ENCODE results near the gene CDH22. TPM values are rescaled to one million over a fixed set of nuclear protein-coding genes. Genes with fewer than 3 reads are reported as not detected.

Gene CDH22
- total RNA-seq, 2 donors from 2014 or later = not detected

DNA sequence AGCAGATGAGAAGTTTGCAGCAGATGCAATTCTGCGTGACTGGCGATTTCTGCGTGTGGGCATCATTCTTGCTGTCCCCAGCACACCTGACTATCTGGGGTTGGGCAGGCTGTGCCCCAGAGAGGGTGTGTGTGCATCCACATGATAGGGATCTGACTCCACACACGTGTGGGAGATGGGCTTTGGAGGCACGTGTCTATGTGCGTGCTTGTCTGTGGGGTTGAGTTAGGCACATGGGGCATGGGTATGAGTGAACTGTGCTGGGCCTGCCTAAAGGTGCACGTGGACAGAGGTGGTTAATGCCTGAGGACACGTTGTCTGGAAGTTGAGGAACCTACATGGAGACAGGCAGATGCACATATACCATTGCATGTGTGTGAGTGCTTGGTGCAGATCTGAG is 139.9 kb downstream of the CDH22 start:
- no peak overlapping the region for H3K4me3 Mint-ChIP-seq
- peaks cover 38% of the 10 kb centered on the region for H3K27me3 Mint-ChIP-seq (ENCODE audit: low read depth)
- no peak overlapping the region for H3K27ac Mint-ChIP-seq
- no peaks in the 10 kb centered on the region for H3K36me3 Mint-ChIP-seq (ENCODE audit: insufficient read depth in 2 of 2)
- H3K9me3 Mint-ChIP-seq = no peaks in the 10 kb centered on the region
- ATAC-seq (replicated peaks in 1 of 2) (no peak), DNase-seq (no peak)
- no peaks in the 10 kb centered on the region for H3K4me1 Mint-ChIP-seq (ENCODE audit: low read depth)

DNA sequence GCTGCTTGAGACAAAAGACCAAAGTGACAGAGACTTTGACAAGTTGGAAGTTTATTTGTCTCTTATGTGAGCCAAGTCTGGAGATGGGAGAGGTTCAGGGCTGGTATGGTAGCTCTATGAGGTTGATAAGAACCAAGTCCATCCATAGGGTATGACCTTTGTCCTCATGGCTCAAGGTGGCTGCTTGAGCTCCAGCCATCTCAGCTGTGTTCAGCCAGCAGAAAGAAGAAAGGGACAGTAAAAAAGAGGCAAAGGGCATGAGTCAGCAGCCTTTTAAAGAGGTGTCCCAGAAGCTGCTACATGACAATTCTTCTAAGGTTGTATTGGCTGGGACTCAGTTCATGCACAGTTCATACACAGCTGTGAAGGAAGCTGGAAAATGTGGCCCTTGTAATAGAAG is 141.2 kb downstream of the CDH22 start:
- DNase-seq = no peak
- Mint-ChIP-seq H3K27me3 (ENCODE audit: low read depth) (peaks cover 25% of the 10 kb centered on the region), H3K36me3 (ENCODE audit: insufficient read depth in 2 of 2) (no peaks in the 10 kb centered on the region), H3K4me3 (no peak overlapping the region), H3K4me1 (ENCODE audit: low read depth) (no peaks in the 10 kb centered on the region), H3K27ac (no peak overlapping the region), H3K9me3 (no peaks in the 10 kb centered on the region)
- ATAC-seq (replicated peaks in 1 of 2) = no peak

DNA sequence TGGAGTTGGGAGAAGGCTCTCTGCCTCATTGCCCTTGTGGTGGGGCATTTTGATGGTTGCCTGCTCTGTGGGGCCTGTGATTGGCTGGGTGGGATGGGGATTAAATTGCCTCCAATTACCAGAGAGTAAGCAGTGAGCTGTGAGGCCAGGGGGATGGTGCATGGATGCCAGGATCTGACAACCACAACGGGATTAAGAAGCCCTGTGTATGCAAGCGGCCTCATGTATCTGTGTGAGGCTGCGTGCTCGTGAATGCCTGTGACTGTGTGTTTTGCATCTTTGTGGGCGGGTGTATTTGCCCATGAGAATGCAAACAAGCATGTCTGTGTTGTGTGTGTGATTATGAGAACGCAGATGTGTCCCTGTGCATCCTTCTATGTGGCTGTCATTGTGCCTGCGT is 144.0 kb downstream of the CDH22 start:
- Mint-ChIP-seq H3K27ac (no peak overlapping the region), H3K36me3 (ENCODE audit: insufficient read depth in 2 of 2) (no peaks in the 10 kb centered on the region), H3K4me3 (no peak overlapping the region), H3K4me1 (ENCODE audit: low read depth) (no peaks in the 10 kb centered on the region), H3K9me3 (no peaks in the 10 kb centered on the region), H3K27me3 (ENCODE audit: low read depth) (peaks cover 24% of the 10 kb centered on the region)
- DNase-seq = no peak
- ATAC-seq (replicated peaks in 1 of 2) = no peak

DNA sequence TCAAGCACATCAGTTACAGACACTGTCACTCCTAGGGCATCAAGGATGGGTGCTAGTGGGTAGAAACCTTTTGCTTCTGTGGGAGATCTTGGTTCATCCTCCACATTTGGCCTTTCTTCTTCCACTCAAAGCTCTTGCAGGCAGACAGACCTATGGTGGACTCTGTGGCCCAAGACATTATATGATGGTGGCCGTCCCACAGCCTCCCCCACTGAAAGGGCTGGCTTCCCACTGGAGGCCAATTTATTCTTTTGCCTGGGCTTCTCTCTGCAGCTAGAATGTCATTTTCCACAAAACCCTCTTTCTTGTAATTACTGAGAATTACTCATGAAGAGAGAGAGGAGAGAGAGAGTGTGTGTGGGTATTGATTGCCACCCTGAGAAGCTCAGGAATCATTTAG is 146.4 kb downstream of the CDH22 start:
- H3K4me3 Mint-ChIP-seq = no peak overlapping the region
- no peaks in the 10 kb centered on the region for H3K9me3 Mint-ChIP-seq
- DNase-seq = no peak
- H3K4me1 Mint-ChIP-seq (ENCODE audit: low read depth) = no peaks in the 10 kb centered on the region
- no peak overlapping the region for H3K27ac Mint-ChIP-seq
- H3K36me3 Mint-ChIP-seq (ENCODE audit: insufficient read depth in 2 of 2) = no peaks in the 10 kb centered on the region
- ATAC-seq (replicated peaks in 1 of 2) = no peak
- H3K27me3 Mint-ChIP-seq (ENCODE audit: low read depth) = peaks cover 23% of the 10 kb centered on the region

DNA sequence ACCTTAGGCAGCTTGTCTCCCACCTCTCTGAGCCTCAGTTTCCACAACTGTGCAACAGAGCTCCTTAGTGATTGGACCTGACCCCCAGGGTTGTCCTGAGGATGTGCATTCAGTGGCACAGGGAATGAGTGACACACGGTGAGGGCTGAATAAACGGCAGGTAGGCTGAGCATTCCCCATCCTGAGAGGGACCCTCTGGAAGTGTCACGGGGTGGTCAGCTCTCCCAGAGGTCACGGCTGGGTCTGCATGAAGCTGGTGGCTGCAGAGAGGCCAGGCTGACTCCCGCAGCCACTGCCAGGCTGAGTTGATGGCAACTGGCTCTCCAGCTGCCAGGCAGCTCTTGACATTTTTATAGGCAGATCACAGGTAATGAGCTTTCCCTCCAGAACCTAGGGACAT is 147.6 kb downstream of the CDH22 start:
- Mint-ChIP-seq H3K4me3 (no peak overlapping the region), H3K36me3 (ENCODE audit: insufficient read depth in 2 of 2) (no peaks in the 10 kb centered on the region), H3K4me1 (ENCODE audit: low read depth) (no peaks in the 10 kb centered on the region), H3K27me3 (ENCODE audit: low read depth) (peaks cover 17% of the 10 kb centered on the region), H3K27ac (no peak overlapping the region), H3K9me3 (no peaks in the 10 kb centered on the region)
- ATAC-seq (replicated peaks in 1 of 2) (no peak), DNase-seq (no peak)

DNA sequence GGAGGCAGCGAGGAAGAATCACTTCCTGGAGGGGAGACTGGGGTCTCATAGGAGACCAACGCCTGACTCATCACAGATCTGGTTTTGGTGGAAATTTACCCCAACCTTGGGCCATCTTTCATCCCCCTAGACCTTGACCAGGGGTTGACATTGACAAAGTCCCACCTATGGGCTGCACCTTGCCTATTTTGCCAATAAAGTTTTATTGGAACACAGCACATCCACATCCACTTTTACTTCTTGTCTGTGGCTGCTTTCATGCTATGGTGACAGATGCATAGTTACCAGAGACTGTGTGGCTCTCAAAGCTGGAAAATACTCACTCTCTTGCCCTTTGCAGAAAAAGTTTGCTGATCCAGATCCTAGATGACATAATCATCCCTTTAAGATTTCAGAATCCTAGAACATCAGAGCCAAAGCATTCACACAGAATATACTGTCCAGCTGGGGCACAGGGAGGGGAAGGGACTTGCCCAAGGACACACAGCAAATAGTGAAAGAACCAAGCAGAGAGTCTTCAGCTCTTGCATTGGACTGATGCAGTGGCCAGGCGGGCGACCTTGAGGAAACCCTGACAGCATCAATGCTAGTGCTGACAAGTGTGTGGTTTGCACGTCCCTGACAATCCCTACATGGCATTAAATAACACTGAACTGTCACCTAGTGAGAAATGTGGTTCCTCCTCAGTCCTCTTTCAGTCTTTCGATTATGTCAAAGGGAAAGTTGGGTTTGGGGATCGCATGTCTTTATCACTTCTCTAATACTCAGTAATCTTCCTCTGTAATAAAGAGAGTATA is 149.0 kb downstream of the CDH22 start:
- Mint-ChIP-seq H3K27me3 (ENCODE audit: low read depth) (peaks cover 22% of the 10 kb centered on the region), H3K36me3 (ENCODE audit: insufficient read depth in 2 of 2) (no peaks in the 10 kb centered on the region), H3K4me3 (no peak overlapping the region), H3K9me3 (no peaks in the 10 kb centered on the region), H3K27ac (no peak overlapping the region), H3K4me1 (ENCODE audit: low read depth) (no peaks in the 10 kb centered on the region)
- DNase-seq (no peak), ATAC-seq (replicated peaks in 1 of 2) (peak in 1 of 2 donors; percentile 48)

DNA sequence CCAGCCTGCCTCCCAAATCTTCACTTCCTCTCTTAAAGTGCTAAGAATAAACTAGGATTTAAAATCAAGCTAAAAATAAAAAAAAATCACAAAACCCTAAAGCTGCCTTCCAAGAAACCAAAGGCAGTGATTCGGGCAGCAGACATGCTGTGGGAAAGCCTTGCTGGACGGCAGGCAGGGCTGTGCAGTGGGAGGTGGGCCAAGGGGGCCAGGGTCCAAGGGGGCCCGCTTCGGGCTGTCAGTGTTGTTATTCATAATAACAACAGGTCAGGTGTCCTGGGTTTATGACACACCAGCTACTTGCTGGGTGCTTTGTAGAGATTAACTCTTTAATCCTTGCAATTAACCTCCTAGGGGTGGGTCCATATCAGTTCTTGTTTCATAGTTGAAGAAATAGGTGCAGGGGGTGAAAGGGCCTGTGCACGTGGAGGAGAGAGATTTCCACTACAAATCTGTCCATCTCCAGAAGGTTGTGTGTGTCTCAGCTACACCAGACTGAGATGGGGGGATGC is 149.8 kb downstream of the CDH22 start:
- H3K4me1 Mint-ChIP-seq (ENCODE audit: low read depth) = no peaks in the 10 kb centered on the region
- no peaks in the 10 kb centered on the region for H3K9me3 Mint-ChIP-seq
- no peak overlapping the region for H3K27ac Mint-ChIP-seq
- H3K27me3 Mint-ChIP-seq (ENCODE audit: low read depth) = peaks cover 15% of the 10 kb centered on the region
- DNase-seq (no peak), ATAC-seq (replicated peaks in 1 of 2) (no peak)
- H3K36me3 Mint-ChIP-seq (ENCODE audit: insufficient read depth in 2 of 2) = no peaks in the 10 kb centered on the region
- H3K4me3 Mint-ChIP-seq = no peak overlapping the region

DNA sequence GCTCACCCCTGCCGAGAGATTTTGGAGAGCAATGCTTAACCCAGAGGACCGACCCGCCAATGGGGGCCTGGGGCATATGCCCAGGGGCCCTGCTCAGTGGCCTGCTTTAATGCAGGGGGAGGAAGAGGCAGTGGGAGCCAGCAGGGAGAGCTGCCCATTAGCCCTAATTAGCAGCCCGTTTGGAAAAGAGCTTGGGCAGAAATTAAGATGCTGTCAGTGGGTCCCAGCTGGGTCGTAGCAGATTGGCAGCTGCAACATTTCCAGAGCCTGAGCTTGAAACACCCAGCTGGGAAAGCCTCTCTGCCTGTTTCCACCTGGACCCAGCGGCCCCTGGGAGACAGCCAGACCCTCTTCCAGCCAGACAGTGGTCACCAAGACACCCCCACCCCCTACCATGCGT is 150.7 kb downstream of the CDH22 start:
- ATAC-seq (replicated peaks in 1 of 2) = no peak
- Mint-ChIP-seq H3K36me3 (ENCODE audit: insufficient read depth in 2 of 2) (no peaks in the 10 kb centered on the region), H3K27me3 (ENCODE audit: low read depth) (peaks cover 15% of the 10 kb centered on the region), H3K9me3 (no peaks in the 10 kb centered on the region), H3K4me1 (ENCODE audit: low read depth) (no peaks in the 10 kb centered on the region), H3K27ac (no peak overlapping the region), H3K4me3 (no peak overlapping the region)
- DNase-seq = no peak

DNA sequence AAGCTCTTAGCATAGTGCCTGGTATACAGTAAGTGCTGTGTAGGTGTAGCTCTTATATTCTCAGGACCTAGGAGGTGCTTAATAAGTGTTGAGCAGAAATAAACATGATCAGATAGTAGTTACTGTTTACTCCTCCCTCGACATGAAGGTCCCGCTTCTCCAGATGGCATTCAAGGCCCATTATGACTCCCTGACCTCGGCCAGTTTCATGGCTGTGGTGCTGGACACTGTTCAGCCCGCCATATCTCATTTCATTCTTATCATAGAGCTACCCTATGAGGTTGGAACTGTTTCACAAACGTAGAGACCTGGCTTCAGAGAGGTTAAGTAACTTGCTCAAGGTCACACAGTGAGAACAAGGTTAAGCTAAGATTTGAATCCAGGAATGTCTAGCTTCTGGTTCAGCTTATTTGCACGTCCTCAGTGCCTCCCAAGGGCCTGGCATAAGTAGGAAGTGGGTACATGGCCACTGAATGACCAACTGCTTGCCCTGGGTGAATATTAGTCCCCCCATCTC is 151.2 kb downstream of the CDH22 start:
- no peak for DNase-seq
- Mint-ChIP-seq H3K4me3 (no peak overlapping the region), H3K36me3 (ENCODE audit: insufficient read depth in 2 of 2) (no peaks in the 10 kb centered on the region), H3K9me3 (no peaks in the 10 kb centered on the region), H3K27ac (no peak overlapping the region), H3K27me3 (ENCODE audit: low read depth) (peaks cover 15% of the 10 kb centered on the region), H3K4me1 (ENCODE audit: low read depth) (no peaks in the 10 kb centered on the region)
- ATAC-seq (replicated peaks in 1 of 2) = no peak

DNA sequence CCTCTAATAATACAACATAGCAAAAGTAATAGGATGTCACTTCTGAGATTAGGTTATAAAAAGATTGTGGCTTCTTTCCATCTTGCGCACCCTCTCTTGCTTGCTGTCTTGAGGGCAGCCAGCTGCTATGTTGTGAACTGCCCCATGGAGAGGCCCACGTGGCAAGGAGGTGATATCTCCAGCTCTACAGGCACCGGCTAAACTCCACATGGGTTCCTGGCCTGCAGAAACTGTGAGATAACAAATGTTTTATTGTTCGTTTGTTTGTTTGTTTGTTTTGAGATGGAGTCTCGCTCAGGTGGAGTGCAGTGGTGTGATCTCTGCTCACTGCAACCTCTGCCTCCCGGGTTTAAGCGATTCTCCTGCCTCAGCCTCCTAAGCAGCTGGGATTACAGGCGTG is 152.2 kb downstream of the CDH22 start:
- DNase-seq = no peak
- Mint-ChIP-seq H3K27me3 (ENCODE audit: low read depth) (peaks cover 15% of the 10 kb centered on the region), H3K9me3 (no peaks in the 10 kb centered on the region), H3K4me3 (no peak overlapping the region), H3K36me3 (ENCODE audit: insufficient read depth in 2 of 2) (no peaks in the 10 kb centered on the region), H3K4me1 (ENCODE audit: low read depth) (no peaks in the 10 kb centered on the region), H3K27ac (no peak overlapping the region)
- ATAC-seq (replicated peaks in 1 of 2) = no peak

DNA sequence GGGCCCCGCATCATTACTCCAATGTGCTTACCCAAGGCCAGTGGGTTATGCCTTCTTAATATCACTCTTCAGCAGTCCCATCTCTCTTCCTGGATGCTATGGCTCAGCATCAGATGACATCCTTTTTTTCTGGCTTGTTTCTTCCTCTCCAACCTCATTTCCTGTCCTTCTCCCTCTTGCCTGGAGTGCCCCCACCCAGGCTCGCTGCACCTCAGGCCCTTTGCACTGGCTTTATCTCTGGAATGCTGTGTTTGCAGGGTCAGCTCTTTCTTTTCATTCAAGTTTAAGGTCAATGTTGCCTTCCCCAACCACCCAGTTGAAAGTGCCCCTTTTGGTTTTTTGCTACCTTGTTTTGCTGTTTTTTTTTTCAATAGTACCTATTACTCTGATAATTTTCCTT is 153.5 kb downstream of the CDH22 start:
- no peaks in the 10 kb centered on the region for H3K9me3 Mint-ChIP-seq
- H3K36me3 Mint-ChIP-seq (ENCODE audit: insufficient read depth in 2 of 2) = no peaks in the 10 kb centered on the region

DNA sequence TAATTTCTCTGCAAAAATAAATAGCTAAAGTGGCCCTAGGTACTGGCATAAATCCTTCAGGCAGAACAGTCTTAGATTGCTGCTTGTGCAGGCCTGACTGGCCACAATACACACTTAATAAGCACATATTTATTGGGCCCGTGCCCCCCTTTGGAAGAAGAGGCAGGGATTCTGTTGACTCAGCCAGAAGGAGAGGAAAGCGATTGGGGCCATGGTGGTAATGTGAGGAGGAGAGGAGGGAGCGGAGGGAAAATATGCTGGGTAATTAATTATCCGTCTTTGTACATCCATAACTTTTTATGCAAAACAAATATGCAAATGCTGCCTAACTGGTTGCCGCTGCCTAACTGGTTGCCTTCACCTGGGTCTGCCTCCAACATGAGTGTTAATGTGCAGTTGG is 154.0 kb downstream of the CDH22 start:
- no peaks in the 10 kb centered on the region for H3K9me3 Mint-ChIP-seq
- ATAC-seq (replicated peaks in 1 of 2) (no peak), DNase-seq (no peak)
- no peak overlapping the region for H3K27ac Mint-ChIP-seq
- peaks cover 15% of the 10 kb centered on the region for H3K27me3 Mint-ChIP-seq (ENCODE audit: low read depth)
- H3K4me3 Mint-ChIP-seq = no peak overlapping the region
- H3K36me3 Mint-ChIP-seq (ENCODE audit: insufficient read depth in 2 of 2) = no peaks in the 10 kb centered on the region
- no peaks in the 10 kb centered on the region for H3K4me1 Mint-ChIP-seq (ENCODE audit: low read depth)

More for the DNA sequence above, 153.5 kb downstream of the CDH22 start:
- DNase-seq (no peak), ATAC-seq (replicated peaks in 1 of 2) (no peak)
- no peak overlapping the region for H3K27ac Mint-ChIP-seq
- no peak overlapping the region for H3K4me3 Mint-ChIP-seq
- H3K27me3 Mint-ChIP-seq (ENCODE audit: low read depth) = peaks cover 15% of the 10 kb centered on the region
- H3K4me1 Mint-ChIP-seq (ENCODE audit: low read depth) = no peaks in the 10 kb centered on the region

DNA sequence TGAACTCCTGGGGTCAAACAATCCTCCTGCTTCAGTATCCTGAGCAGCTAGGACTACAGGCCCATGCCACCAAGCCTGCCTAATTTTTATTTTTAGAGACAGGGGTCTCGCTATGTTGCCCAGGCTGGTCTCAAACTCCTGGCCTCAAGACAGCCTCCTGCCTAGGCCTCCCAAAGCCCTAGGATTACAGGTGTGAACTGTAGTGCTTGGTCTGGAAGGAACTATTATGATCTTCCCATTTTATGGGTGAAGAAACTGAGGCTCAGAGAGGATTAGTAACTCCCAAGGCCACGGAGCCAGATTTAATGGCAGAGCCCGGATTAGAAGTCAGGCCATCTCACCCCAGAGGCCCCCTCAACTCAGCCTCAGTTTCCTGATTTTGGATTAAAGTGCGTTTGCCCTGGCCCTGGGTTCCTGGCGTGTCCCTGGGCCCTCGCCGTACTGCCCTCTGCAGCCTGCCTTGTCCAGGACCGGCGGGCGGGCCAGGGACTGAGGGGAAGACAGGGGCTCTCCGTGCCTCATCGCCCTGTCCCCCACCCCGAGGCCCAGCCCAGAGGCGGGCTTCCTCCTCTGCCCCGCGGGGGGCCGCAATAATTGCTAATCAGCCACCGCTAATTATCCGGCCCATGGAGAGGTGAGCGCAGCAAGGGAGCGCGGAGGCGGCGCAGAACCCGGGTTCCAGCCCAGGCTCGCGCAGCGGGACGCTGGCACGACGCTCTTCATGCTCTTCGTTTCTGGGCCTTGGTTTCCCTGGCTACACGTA is 155.3 kb downstream of the CDH22 start:
- no peak for ATAC-seq (replicated peaks in 1 of 2)
- no peaks in the 10 kb centered on the region for H3K36me3 Mint-ChIP-seq (ENCODE audit: insufficient read depth in 2 of 2)
- no peaks in the 10 kb centered on the region for H3K9me3 Mint-ChIP-seq
- no peak overlapping the region for H3K27ac Mint-ChIP-seq
- no peaks in the 10 kb centered on the region for H3K4me1 Mint-ChIP-seq (ENCODE audit: low read depth)
- no peak overlapping the region for H3K4me3 Mint-ChIP-seq
- peaks cover 15% of the 10 kb centered on the region for H3K27me3 Mint-ChIP-seq (ENCODE audit: low read depth)
- no peak for DNase-seq
